GM21360 (cell line): ENCODE results near the gene LAMA3.

Experiments
- ATAC-seq: cut with Tn5 transposase; IDR thresholded peaks from one replicate; pipeline ENCODE4 v1.9.1; 2021; ENCODE audit warnings: mild to moderate bottlenecking, moderate library complexity; ENCODE audit not compliant: unreplicated experiment

The LAMA3 gene

DNA sequence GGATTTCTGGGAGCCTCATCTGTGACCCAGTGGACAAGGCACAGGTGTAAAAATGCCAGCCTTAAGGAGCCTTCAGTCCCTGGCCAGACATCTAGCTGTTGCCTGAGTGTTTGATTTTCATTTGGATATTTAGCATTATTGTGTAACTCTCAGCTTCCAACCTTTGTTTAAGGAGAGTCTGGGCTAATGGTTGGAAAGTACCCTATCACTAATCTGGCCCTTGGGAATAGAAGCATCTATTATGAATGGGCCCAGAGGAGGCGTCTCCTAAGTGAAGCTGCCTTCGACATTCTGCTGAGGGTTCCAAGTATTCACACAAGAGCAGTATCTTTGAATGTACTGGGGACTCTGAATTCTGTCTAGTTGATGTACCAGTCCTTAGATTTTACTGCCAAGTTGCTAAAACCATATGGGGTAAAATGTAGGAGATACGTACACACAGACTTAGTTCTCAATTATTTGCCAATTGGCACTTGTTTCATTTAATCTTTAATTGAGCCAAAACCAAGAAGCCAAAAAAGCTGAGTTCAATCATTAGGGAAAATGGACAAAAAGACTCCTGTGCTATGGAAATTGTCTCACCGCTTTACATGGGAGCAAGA, 19.3 kb upstream of the LAMA3 start:
- ATAC-seq, result no peak

DNA sequence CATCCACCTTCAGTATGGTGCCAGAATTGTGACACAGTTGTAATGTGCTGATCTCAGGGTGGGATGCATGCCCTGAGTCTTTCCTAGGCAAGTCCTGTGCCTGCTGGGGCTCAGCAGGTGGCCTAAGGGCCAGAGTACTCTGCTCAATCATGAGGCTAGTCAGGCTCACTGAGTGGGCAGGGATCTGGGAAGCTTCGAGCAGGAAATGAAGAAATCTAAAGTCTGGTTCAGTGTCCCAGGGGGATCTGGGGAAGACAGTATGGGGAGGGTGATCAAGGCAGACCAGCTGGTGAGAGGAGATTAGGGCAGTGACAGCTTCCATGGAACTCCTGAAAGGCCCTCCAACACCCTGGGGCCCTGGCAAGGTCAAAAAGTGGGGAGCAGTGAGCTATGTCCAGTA, 17.7 kb upstream of the LAMA3 start:
- ATAC-seq, result no peak

DNA sequence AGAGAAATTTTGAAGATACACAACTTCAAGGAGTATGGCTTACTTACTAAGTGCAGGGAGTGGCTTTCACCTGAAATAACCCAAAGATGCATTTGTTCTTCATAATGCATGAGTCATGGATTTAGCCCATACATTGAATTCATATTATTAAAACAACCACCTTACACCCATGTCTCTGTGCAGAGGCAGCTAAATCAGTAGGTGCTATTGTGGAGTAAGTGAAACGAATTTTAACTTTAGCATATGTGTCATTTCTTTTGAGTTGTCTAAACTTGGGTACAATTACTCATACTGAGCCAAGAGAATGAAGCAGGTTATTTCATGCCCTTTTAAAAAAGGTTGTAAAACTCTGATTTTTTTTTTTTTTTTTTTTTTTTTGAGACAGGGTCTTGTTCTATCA, 15.5 kb upstream of the LAMA3 start:
- ATAC-seq, result no peak

DNA sequence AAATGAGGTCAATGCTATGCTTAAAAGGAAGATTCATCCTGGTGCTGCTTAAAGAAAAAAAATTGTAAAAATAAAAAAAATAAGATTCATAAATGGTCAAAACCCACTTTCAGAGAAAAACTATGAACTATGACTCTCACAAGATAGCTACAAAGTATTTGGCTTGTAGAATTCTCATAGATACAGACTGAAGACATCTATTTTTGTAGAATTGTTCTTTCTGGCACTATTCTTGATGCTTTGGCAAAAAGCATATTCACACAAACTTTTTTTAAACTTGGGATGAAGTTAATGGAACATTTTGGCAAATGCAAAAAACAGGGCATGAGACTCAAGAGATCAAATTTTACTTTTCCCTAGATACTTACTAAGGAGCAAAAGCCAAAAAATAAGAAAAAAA, 14.0 kb upstream of the LAMA3 start:
- ATAC-seq, result no peak

DNA sequence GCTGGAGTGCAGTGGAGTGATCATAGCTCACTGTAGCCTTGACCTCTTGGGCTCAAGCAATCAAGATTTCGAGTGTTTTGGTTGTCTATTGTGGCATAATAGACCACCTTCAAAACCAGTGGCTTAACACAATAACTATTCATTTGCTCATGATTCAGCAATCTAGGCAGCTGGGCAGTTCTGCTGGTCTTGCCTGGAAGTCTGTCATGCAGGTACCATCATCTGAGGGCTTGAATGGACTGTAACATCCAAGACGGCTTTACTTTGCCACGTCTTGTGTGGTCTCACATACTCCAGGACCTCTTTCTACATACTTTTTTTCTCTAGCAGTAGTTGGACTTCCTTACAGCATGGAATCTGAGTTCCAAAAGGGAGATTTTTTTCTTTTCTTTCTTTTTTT, 13.4 kb upstream of the LAMA3 start:
- ATAC-seq, result no peak

DNA sequence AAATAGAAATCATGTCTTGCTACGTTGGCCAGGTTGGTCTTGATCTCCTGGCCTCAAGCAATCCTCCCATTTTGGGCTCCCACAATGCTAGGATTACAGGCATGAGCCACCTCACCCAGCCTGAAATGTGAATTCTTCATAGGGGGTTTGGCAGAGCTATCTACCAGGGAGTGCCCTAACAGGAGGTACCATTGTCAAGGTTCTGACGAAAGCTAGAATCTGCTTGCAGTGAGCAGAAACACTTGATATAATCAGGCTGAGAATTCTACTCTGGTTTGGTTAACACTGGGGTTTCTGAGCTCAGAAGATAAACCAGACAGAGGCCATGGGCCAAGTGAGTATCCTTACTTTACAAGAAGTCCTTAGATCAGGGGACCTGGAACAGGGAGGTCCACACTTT, 7.2 kb upstream of the LAMA3 start:
- ATAC-seq, result no peak

DNA sequence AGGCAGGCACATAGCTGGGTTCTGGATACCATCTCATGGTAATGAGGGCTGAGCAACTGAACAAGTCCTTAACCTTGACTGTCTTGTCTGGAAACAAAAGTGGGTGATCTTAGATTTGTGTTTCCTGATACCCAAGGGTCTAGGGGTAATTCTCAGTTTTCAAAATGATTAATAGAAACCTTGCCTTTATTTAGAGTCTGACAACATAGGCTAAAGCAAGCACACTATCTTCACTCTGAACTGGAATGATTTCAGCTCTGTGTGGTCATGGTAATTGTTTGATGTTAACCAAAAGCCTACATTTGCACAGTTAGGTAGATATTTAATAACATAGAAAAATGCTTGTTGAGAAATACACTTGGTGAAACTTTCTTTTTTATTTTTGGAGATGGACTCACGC, 6.8 kb upstream of the LAMA3 start:
- ATAC-seq, result no peak

DNA sequence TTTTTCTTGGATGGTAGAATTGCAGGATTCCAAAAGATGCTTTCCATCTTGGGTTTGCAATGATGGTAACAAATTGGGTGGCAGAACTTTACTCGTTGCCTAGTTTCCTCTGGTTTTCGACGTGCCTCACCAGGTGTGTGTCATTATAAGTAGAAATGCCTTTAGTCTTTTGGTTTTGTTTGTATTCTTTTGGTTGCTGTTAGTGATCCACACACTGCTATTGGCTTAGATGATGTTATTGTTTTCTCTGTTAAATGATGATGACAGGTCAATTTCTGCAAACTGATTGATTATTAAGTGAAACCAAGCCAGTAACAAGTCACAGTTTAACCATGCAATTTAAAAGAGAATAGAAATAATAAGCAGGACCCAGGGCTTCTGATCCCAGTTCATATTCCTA, 6.1 kb upstream of the LAMA3 start:
- ATAC-seq, result no peak

DNA sequence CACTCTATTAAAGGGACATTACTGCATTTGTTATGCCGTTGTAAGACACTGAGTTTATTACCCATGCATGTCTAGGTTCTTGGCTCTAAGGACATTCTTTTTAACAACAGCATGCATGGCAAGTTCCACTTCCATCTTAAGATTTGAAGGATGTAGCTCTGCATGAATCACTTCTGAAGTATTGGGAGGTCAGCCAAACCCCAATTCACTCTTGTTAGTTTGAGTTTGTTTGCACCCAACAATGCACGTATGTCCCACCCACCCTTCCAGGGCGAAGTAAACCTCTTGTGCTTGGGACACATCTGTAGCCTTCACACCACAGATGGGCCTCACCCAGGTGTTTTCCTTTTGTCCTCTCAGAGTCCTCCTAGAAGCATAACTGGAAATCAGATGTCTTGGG, 5.6 kb upstream of the LAMA3 start:
- ATAC-seq, result no peak

DNA sequence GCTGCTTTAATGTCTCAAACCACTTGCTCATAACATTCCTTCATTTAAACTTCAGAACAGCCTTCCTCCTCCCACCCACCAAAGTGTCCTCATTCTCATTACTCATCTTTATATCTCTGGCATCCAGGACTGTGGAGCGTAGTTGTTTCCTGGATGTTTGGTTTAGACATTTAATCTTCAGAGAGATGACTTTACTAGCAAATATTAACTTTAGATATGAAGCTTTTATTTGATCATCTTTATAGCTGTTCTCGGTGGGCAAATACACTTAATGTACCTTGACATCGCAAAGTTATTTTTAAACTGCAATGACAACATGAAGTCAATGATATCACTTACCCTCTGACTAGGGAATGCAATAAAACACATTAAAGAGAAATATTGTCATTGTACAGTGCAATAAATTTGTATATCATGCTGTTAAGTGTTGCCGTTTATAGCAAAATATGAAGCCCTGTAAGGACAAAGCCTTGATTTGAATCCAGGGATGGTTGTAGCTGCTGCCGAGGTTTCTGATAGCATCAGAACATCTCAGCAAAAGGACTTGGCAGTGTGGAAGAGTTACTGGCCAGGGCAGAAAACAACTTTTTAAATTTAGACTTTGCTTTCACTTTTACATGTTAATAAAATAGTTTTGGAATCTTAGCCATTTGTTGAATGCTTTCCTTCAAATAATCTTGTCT, 4.6 kb upstream of the LAMA3 start:
- ATAC-seq, result no peak

DNA sequence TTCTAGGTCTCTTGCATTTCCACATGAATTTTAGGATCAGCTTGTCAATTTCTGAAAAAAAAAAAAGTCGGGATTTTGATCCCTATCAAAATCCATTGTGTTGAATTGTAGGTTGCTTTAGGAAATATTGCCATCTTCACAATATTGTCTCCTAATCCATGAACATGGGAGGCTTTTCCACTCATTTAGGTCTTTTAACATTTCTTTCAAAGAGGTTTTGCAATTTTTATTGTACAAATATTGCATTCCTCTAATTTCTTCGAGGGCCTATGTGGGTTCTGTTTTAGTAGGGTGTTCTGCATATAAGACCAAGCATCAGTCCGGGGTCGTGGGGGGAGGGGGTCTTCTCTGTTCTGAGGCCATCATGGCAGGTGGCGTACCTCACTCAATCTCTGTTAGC, 725 bp upstream of the LAMA3 start:
- ATAC-seq, result no peak

DNA sequence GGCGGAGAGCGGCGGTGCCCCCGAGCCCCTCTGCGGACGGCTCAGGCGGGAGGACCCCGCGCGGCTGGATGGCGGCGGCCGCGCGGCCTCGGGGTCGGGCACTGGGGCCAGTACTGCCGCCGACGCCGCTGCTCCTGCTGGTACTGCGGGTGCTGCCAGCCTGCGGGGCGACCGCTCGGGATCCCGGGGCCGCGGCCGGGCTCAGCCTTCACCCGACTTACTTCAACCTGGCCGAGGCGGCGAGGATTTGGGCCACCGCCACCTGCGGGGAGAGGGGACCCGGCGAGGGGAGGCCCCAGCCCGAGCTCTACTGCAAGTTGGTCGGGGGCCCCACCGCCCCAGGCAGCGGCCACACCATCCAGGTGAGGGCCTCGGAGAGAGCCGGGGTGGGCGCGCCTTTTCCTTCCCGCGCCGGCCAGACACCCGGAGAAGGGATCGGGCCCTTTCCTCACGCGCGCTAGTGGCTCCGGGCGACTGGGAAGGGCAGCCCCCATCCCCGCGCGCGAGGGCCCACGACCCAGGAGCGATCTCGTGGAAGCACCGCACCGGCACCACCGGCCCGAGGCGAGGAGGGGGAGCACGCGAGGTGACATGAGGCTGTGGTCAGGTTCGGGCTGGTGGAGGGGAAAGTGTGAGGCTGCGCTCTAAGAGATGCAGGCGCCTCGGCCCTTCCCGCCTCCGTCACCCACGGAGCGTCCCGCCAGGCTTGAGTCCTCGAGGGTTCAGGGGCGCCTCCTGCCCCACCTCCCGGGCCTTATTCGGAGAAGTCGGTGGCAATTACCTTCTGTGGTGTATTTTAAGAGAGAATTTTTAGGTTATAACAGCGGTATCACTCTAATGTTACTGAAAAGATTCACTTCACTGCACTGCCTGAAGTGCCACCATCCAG, 607 bp downstream of the LAMA3 start:
- no peak for ATAC-seq

DNA sequence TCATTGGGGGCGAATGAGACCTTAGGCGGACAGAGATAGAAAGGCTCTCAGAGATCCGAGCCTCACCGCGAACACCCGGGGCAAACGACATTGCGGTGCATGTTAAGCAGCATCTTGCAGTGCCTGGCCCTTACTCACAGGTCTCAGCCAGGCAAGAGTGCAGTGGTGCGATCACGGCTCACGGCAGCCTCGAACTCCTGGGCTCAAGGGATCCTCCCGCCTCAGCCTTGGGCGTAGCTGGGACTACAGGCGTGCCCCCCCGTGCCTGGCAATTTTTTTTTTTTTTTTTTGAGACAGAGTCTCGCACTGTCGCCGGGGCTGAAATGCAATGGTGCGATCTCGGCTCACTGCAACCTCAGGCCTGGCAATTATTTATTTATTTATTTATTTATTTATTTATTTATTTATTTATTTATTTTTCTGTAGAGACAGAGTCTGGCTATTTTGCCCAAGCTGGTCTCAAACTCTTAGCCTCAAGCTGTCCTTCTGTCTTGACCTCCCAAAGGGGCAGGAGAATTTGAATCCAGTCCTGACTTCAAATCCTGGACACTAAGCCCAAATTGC, 1.3 kb downstream of the LAMA3 start:
- ATAC-seq, result no peak

DNA sequence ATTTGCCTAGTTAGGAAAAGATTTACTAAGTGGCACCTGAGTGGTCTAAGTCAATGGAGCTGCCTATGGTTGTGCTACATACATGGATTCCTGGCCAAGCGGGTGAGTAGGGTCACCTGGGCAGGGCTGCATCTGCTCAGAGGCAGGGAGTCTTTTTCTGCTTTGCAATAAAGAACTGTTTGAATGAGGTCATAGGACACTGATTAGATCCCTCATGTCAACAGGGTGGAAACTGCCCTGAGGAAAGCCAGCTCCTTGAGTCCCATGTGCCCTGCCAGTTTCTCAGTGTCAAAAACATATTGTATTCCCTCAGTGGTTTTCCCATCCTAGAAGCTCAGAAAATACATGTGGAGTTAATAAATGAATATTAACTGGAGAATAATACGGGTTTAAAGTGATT, 4.6 kb downstream of the LAMA3 start:
- ATAC-seq, result no peak

DNA sequence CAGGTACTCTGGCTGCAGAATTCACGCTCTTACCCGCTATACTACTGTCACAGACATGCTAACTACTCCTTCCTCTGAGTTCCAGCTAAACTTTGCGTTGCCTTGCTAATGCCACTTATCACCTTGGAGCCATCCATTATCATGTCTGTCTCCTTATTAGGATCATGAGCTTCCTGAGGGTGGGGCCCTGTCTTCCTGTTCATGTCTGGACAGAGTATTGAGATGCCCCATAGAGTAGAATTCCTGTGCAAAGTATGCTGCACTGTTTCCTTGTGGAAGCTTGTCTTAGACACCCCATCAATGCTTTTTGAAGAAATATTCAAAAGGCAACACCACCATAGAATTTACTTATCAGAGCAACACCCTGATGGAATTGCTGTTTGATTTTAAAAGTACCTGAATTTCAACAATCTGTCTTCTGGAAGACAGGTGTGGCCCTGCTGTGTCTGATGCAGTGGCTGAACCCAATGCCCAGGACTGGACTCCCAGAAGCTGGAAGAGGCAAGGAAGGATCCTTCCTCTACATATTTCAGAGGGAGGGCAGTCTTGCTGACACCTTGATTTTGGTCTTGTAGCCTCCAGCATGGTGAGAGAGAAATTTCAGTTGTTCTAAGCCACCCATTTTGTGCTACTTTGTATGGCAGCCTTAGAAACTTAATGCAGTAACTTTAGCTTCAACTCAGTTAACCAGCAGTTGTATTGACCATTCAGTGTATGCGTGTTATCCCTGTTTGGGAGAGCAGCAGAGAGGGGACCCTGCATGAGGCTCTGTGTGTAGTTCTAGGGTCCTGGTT, 5.6 kb downstream of the LAMA3 start:
- ATAC-seq, result no peak

DNA sequence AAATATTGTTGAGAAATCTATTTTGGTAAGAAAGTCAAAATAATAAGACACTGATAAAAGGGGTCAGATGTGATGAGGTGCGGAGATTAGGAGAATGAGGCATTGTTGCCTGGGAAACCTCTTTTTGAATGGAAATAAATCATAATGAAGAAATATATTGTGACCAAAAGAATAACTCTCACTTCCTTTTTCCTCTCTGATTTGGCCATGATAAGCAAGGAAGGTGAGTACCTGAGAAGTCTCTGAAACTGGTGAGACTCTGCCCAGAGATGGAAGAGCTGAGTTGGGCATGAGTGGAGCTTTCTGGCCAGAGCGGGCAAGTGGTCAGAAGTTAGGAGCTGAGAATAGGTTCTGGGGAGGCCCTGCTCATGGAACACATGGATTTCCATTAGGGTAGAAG, 11.8 kb downstream of the LAMA3 start:
- ATAC-seq, result no peak

DNA sequence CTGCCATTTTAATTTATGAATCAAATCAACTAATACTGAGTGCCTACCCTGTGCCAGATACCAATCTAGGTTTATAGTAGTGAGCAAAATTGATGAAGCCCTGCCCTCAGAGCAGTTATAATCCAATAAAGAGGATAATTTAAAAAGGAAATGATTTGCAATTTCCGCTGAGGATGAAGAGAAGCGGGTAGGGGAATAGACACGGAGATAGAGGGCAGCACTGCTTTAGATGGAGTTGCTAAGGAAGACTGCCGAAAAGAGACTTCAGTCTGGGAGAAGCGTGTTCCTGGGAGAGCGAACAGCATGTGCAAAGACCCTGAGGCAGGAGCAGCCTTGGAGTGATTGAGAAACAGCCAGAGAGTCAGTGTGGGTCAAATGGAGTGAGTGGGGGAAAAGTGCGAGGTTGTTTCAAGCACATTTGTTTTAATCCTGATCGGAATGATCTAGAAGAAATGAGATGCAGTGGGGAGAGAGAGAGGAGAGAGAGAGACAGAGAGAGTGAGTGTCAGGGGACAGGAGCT, 12.4 kb downstream of the LAMA3 start:
- ATAC-seq, result no peak

DNA sequence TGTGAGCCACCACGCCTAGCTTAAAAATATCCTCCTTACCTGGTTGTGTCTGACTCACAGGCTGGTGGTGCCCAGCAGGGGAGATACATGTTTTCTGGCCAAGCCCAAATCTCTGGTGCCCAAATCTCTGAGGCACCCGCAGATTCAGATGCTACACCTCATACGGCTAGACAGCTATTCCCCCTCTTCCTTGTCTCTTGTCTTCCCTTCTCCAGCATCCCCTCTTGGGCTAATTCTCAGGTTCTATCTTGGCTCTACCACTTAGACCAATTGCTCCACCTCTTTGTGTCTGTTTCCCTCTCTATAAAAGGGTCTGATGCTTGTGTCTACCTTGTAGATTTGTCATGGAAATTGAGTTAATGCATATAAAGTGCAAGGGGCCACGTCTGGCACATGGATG, 13.4 kb downstream of the LAMA3 start:
- ATAC-seq, result no peak

DNA sequence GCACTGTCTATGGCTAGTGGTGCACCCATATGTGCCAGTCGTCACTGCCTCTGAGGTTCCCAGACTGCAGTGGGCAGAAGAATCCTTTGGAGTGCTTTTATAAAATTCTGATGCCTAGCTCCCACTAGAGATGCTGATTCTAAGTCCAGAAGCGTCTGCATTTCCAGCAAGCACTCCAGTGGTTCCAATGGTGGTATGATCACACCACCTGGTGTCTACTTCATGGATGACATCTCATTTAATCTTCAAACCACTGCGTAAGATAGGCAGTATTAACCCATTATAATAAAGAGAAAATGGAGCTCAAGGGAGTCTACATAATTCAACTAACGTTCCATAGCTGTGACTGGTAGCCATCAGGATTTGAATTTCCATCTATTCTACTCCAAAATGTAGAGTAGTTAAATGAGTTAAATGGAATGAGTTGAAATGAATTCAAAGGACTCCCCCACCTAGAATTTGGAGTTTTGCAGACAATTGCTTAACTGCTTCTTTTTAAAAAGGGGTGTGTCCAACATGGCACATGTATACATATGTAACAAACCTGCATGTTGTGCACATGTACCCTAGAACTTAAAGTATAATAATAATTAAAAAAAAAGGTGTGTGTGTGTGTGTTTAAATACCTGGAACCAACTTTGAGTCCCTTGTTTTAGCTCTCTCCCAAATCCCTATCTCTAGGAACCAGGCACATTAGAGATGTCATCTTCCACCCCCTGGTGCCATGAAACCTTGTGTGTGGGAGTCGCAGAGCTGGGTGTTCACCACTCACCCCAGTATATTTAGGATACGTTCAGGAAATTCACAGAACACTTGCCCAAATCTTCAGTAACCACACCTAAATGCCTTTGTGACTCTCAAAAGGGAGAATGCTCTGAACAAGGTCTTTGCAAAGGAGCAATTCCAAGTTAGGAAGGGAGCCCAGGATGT, 14.1 kb downstream of the LAMA3 start:
- ATAC-seq, result no peak

DNA sequence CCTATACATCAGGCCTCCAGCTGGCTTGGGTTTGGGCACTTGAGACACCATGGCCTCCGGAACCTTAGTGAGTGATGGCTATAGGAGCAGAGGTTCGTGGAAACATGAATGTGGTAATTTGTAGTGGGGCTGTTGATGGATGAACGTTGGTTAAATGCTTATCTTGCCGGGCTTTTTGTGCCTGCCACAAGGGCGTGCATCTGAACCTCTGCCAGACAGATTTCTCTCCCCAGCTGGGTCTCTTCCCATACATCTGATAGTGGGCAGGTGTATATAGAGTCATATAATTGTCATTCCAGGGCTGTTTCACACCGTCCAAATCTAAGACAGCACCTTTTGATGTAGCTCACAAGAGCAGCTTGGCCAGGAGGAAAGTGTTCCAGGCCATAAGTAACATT, 14.7 kb downstream of the LAMA3 start:
- ATAC-seq, result no peak
